ENCODE data around the gene TGFB3. TPM values are rescaled to one million over a fixed set of nuclear protein-coding genes. Genes with fewer than 3 reads are reported as not detected.

Gene TGFB3
- total RNA-seq, 1 donor from 2014 or later, result 27.2 TPM

DNA sequence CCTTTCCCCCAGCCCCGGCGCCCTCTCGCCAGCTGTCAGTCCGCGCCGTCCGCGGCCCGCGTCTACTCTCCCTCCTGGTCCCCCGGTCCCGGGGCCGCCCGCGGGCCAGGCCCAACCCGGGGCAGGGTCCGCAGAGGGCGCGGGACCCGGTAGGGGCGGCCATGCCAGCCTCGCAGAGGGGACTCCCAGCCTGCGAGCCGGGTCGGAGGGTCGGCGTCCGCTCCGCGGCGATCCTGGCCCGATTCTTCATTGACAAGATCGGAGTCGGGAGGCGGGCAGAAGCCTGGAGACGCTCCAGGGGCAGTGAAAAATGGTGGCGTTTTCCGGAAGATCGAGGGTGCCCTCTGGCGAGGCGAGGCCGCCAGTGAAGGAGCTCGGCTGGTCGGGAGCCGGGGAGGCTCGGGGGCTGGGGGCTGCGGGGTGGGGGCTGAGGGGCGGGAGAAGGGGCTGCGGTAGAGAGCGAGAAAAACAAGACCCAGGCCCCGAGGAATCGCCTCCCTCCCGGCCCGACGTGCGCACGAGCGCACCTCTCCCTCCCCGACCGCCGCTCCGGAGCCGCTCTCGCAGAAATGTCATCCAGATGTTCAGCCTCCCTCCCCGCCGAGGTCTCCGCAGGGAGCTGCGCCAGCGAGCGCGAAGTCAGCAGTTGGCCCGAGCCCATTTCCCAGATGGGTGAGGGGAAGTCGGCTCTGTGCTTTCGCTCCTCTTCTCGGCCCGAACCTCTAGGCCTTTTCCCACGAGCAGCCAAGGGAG lies 647 bp upstream of the TGFB3 start:
- H3K27ac ChIP-seq (replicated peaks), result peak overlapping the region; percentile 95
- H3K4me1 ChIP-seq, result peaks cover 83% of the 10 kb centered on the region
- H3K9me3 ChIP-seq (replicated peaks), result no peaks in the 10 kb centered on the region
- H3K36me3 ChIP-seq, result no peaks in the 10 kb centered on the region
- TF ChIP-seq, protein P1, sequence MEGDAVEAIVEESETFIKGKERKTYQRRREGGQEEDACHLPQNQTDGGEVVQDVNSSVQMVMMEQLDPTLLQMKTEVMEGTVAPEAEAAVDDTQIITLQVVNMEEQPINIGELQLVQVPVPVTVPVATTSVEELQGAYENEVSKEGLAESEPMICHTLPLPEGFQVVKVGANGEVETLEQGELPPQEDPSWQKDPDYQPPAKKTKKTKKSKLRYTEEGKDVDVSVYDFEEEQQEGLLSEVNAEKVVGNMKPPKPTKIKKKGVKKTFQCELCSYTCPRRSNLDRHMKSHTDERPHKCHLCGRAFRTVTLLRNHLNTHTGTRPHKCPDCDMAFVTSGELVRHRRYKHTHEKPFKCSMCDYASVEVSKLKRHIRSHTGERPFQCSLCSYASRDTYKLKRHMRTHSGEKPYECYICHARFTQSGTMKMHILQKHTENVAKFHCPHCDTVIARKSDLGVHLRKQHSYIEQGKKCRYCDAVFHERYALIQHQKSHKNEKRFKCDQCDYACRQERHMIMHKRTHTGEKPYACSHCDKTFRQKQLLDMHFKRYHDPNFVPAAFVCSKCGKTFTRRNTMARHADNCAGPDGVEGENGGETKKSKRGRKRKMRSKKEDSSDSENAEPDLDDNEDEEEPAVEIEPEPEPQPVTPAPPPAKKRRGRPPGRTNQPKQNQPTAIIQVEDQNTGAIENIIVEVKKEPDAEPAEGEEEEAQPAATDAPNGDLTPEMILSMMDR (IDR thresholded peaks at IDR 0.05; ENCODE audit: borderline replicate concordance), result peak; percentile 75
- DNase-seq, result peak; percentile 85
- H3K4me3 ChIP-seq, result peak overlapping the region; percentile 87
- intact Hi-C loops (cut with micrococcal nuclease), result loop anchor here (5.0 to 10.0 kb wide), 2 partner anchors 75 to 268 kb away; no protein-coding TSS in a partner anchor
- H3K27me3 ChIP-seq (ENCODE audit: low read depth), result no peaks in the 10 kb centered on the region

DNA sequence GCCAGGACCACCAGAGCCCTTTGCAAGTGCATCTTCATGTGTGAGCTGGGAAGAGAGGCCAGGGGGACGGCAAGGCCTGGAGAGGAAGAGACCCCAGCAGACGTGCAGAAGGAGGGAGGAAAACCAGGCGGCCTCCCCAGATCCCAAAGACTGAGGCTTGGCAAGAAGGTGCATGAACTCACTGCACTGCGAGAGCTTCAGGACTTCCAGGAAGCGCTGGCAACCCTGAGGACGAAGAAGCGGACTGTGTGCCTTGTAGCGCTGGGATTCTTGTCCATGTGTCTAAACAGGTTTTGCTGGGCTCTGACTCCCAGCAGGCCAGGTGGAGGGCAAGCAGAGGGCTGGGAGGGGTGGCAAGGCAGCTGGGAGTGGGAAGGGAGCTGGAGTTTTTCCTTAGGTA lies 939 bp downstream of the TGFB3 start:
- Histone ChIP-seq H3K27ac (replicated peaks) (peak overlapping the region; percentile 95), H3K9me3 (replicated peaks) (no peaks in the 10 kb centered on the region), H3K4me1 (peaks cover 67% of the 10 kb centered on the region), H3K36me3 (no peaks in the 10 kb centered on the region), H3K4me3 (peak overlapping the region; percentile 87), H3K27me3 (ENCODE audit: low read depth) (no peaks in the 10 kb centered on the region)
- intact Hi-C loops (cut with micrococcal nuclease), result loop anchor here (5.0 to 10.0 kb wide), 2 partner anchors 74 to 266 kb away; no protein-coding TSS in a partner anchor
- TF ChIP-seq, protein P1 (IDR thresholded peaks at IDR 0.05; ENCODE audit: borderline replicate concordance), result no peak
- no peak for DNase-seq

DNA sequence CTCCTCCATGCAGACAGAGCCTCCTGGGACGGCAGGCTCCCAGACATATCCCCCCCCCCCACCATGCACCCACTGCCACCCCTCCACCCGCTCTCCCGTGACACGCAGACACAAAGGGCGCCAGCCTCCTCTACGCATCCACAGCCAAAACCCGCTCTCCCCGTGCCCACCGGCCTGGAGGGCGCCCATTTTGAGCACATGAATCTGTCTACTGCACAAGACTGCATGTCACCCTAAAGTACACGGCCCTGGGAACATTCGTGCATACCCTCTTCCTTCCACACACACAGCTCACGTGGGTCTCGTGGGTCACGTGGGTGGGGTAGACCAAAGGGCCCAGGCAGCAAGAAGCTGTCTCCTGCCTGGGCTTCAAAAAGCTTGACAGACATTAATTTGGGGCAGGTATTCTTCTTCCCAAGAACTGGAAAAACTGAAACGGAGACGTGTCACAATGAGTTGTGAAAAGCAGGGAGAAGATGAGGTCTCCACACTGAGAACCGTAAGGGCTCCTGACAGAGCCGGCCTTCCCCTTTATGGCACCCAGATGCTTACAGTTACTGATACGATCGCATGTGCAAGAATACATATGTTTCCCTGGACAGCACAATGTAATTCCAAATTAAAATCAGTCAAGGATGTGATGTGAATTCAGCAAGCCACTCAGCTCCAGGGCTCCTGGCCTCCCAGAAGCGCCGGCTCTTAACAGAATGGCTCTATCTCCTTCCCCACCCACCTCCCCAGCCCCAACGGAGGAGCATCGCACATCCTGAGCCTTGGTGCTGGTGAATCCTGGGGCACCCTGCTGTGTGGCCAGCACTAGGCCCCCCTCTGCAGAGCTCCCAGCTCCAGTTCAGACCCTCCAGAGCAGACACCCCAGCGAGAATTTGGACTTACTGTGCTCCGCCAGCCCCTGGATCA lies 1.9 kb downstream of the TGFB3 start:
- H3K36me3 ChIP-seq, result no peaks in the 10 kb centered on the region
- peak overlapping the region; percentile 87 for H3K4me3 ChIP-seq
- intact Hi-C loops (cut with micrococcal nuclease), result loop anchor here (5.0 to 10.0 kb wide), 2 partner anchors 73 to 265 kb away; no protein-coding TSS in a partner anchor
- peak overlapping the region; percentile 95 for H3K27ac ChIP-seq (replicated peaks)
- TF ChIP-seq, protein P1 (IDR thresholded peaks at IDR 0.05; ENCODE audit: borderline replicate concordance), result no peak
- H3K27me3 ChIP-seq (ENCODE audit: low read depth), result no peaks in the 10 kb centered on the region
- H3K9me3 ChIP-seq (replicated peaks), result no peaks in the 10 kb centered on the region
- DNase-seq, result no peak
- H3K4me1 ChIP-seq, result peaks cover 58% of the 10 kb centered on the region

DNA sequence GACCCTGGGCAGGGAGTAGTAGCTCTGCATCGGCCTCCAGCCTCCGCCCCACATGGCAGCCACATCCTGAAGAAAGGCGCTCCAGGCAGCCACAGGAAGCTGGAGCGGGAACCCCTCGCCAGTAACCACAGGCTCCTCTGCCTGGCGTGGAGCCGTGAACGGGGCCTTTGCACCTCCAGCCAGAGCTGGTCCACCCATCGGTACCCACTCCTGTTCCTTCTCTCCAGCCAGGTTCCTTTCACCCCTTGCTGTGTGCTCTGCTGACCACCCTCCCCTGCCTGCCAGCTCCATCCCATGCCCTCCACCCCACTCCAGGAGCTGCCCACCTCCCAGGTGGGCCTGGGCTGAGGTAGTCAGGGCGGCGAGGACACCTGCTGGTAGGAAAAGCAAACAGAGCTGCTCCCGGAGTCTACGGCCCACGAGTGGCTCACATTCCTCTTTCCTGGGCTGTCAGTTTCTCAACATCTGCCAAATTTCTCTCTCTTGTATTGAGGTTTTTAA lies 2.7 kb downstream of the TGFB3 start:
- H3K9me3 ChIP-seq (replicated peaks), result no peaks in the 10 kb centered on the region
- no peaks in the 10 kb centered on the region for H3K27me3 ChIP-seq (ENCODE audit: low read depth)
- DNase-seq, result no peak
- TF ChIP-seq, protein P1 (IDR thresholded peaks at IDR 0.05; ENCODE audit: borderline replicate concordance), result peak; percentile 63
- H3K27ac ChIP-seq (replicated peaks), result peak overlapping the region; percentile 95
- intact Hi-C loops (cut with micrococcal nuclease), result no loop called here
- peaks cover 52% of the 10 kb centered on the region for H3K4me1 ChIP-seq
- H3K4me3 ChIP-seq, result peak overlapping the region; percentile 87
- H3K36me3 ChIP-seq, result no peaks in the 10 kb centered on the region

DNA sequence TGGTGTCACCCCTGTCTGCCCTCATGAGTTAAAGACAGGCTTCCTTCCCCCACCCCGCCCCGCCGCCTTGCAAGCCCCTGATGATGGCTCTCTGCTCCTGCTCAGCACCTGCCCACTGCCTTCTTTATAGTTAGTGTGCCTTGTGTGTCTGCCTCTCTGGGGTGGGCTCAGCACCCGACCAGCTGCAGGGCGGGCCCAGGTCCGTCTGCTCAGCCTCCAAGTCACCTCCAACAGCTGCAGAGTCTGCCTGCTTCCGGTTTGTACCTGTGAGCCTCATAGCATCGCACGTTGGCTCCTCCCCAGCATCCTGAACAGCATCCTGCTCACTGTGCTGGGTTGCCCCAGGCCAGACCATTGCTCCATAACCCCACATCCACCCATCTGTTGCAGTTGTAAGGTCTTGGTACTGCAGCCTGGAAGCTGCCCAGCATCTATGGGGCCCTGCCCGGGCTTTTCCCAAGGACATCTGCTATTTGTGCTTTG lies 3.5 kb downstream of the TGFB3 start:
- TF ChIP-seq, protein P1 (IDR thresholded peaks at IDR 0.05; ENCODE audit: borderline replicate concordance), result no peak
- no peaks in the 10 kb centered on the region for H3K9me3 ChIP-seq (replicated peaks)
- H3K27me3 ChIP-seq (ENCODE audit: low read depth), result no peaks in the 10 kb centered on the region
- DNase-seq, result no peak
- H3K27ac ChIP-seq (replicated peaks), result peak overlapping the region; percentile 95
- peaks cover 55% of the 10 kb centered on the region for H3K4me1 ChIP-seq
- no peaks in the 10 kb centered on the region for H3K36me3 ChIP-seq
- intact Hi-C loops (cut with micrococcal nuclease), result no loop called here
- peak overlapping the region; percentile 87 for H3K4me3 ChIP-seq

All from left ventricle myocardium inferior (tissue), 1 donor.